NCI-H526 treated with DMSO at 0.1 percent for 48 hours (cell line): ENCODE data around the gene ADGRF1.
"Not testable (repeated sequence)": the region's sequence is repeated elsewhere in the genome, so short reads cannot be mapped to it uniquely, and the experiment has no call there.

Experiments
- DNase-seq: peaks from one replicate; lab custom pipeline; 2025; lab: John Stamatoyannopoulos, UW

ADGRF1 gene

GRCh38 chr6:47042275-47042791 is at the start of gene ADGRF1:
Gene ADGRF1 (minus strand): TSS chr6:47042332. CDS start chr6:47029061, 13,271 bp downstream.
- no peak for DNase-seq

- DNase-seq, result no peak
These were observed 48.7 kb upstream of the ADGRF1 start for GRCh38 chr6:47090881-47091280.

GRCh38 chr6:47089473-47089872 is 47.3 kb upstream of the ADGRF1 start:
- DNase-seq, result not testable (repeated sequence)

GRCh38 chr6:47086051-47086770 is 44.1 kb upstream of the ADGRF1 start:
- DNase-seq, result no peak

GRCh38 chr6:47084610-47085009 is 42.5 kb upstream of the ADGRF1 start:
- no peak for DNase-seq

- DNase-seq, result no peak
These were observed 41.5 kb upstream of the ADGRF1 start for GRCh38 chr6:47083586-47084047.

GRCh38 chr6:47080083-47080596 is 38.0 kb upstream of the ADGRF1 start:
- DNase-seq, result no peak

- no peak for DNase-seq
These were observed 37.5 kb upstream of the ADGRF1 start for GRCh38 chr6:47079638-47080037.

- DNase-seq, result no peak
These were observed 36.9 kb upstream of the ADGRF1 start for GRCh38 chr6:47078991-47079390.

- DNase-seq, result no peak
These were observed 34.6 kb upstream of the ADGRF1 start for GRCh38 chr6:47076422-47077344.

GRCh38 chr6:47075741-47076421 is 33.7 kb upstream of the ADGRF1 start:
- peak; percentile 97 for DNase-seq

GRCh38 chr6:47075168-47075567 is 33.0 kb upstream of the ADGRF1 start:
- no peak for DNase-seq

GRCh38 chr6:47073125-47074110 is 31.3 kb upstream of the ADGRF1 start:
- no peak for DNase-seq

GRCh38 chr6:47072667-47073066 is 30.5 kb upstream of the ADGRF1 start:
- no peak for DNase-seq

- DNase-seq, result no peak
These were observed 29.5 kb upstream of the ADGRF1 start for GRCh38 chr6:47071681-47072080.

- no peak for DNase-seq
These were observed 28.3 kb upstream of the ADGRF1 start for GRCh38 chr6:47070461-47070860.

GRCh38 chr6:47069156-47069555 is 27.0 kb upstream of the ADGRF1 start:
- DNase-seq, result no peak

- no peak for DNase-seq
These were observed 24.3 kb upstream of the ADGRF1 start for GRCh38 chr6:47066418-47066817.

GRCh38 chr6:47064274-47064673 is 22.1 kb upstream of the ADGRF1 start:
- no peak for DNase-seq

GRCh38 chr6:47062346-47062745 is 20.2 kb upstream of the ADGRF1 start:
- DNase-seq, result no peak
